Tongue (tissue), 2 donors: ENCODE results near the gene CYP2R1. TPM values are rescaled to one million over a fixed set of nuclear protein-coding genes. Genes with fewer than 3 reads are reported as not detected.

ENCODE experiments used
- small RNA-seq: library from RNA; depleted of rRNA; stranded (forward); fragments of <200 nt; gene quantifications from one replicate; pipeline ENCODE3, GENCODE V24; 2014; ENCODE audit warnings: low replicate concordance
- total RNA-seq: library from RNA; depleted of rRNA; stranded (reverse); fragments of >200 nt; gene quantifications from one replicate; pipeline ENCODE4 v1.2.3, GENCODE V29; 2014

The CYP2R1 gene
- total RNA-seq, 1 donor from 2014 or later: 24.6 TPM

Small RNA genes within 50 kb of the gene (small RNA-seq; reads per million reads assigned to genes)
- gene CALCP: not detected

Other genes starting within 250 kb of the CYP2R1 start
- 14.8 TPM for gene PDE3B, start 248.4 kb downstream of the CYP2R1 start, total RNA-seq
- not detected for gene CALCA, start 80.1 kb upstream of the CYP2R1 start, total RNA-seq
- not detected for gene CALCB, start 181.4 kb upstream of the CYP2R1 start, total RNA-seq
- 3.8 TPM for gene INSC, start 222.7 kb upstream of the CYP2R1 start, total RNA-seq